K562 (cell line): Measurements from ENCODE around the gene ZNF646. TPM values are rescaled to one million over a fixed set of nuclear protein-coding genes. Genes with fewer than 3 reads are reported as not detected.
A peak's percentile ranks its signal among the peaks of the same experiment; 100 is the strongest.

Experiments used
- BDP1 ChIP-seq: IDR thresholded peaks from 3 replicates; pipeline ENCODE4 v1.6.1; 2011; ENCODE audit not compliant: insufficient read length, insufficient read depth
- CBX2 ChIP-seq: fragments of 200-600 bp; sonication (generic); IDR thresholded peaks from one replicate; pipeline ENCODE4 v1.6.1; 2012; ENCODE audit warnings: mild to moderate bottlenecking, low read length, inconsistent platforms; ENCODE audit not compliant: insufficient read depth, poor library complexity, severe bottlenecking
- DMBX1 ChIP-seq: fragments of 250-450 bp; sonication (Bioruptor Pico); IDR thresholded peaks from 2 replicates; pipeline ENCODE4 v1.8.0; 2022; ENCODE audit warnings: inconsistent platforms, mild to moderate bottlenecking, moderate library complexity, borderline replicate concordance
- GABPB1 ChIP-seq: sonication (generic); formaldehyde crosslinking; IDR thresholded peaks from 2 replicates; pipeline ENCODE4 v1.8.0; 2022; ENCODE audit warnings: mild to moderate bottlenecking, missing genetic modification reagents
- JUNB ChIP-seq: fragments of 450-650 bp; formaldehyde crosslinking; conservative IDR thresholded peaks from 2 replicates; pipeline ENCODE4 v1.4.0; 2020; ENCODE audit warnings: mild to moderate bottlenecking
- KDM5B ChIP-seq: fragments of 200-600 bp; sonication (generic); IDR thresholded peaks from 2 replicates; pipeline ENCODE4 v1.6.1; 2012; ENCODE audit warnings: low read depth, mild to moderate bottlenecking, moderate library complexity, low read length, control low read depth, inconsistent platforms; ENCODE audit not compliant: insufficient replicate concordance
- KHSRP ChIP-seq: fragments of 450-650 bp; IDR thresholded peaks from 2 replicates; pipeline ENCODE4 v1.6.1; 2017
- LCOR ChIP-seq: sonication (generic); formaldehyde crosslinking; IDR thresholded peaks from 2 replicates; pipeline ENCODE4 v1.8.0; 2022; ENCODE audit warnings: mild to moderate bottlenecking, missing genetic modification reagents
- NFIX ChIP-seq: fragments of 250-450 bp; sonication (Bioruptor Pico); IDR thresholded peaks from 2 replicates; pipeline ENCODE4 v1.4.0; 2020; ENCODE audit warnings: low read depth, mild to moderate bottlenecking, moderate library complexity
- NONO ChIP-seq, 2 experiments: fragments of 200-400 bp in 1 of 2; fragments of 450-650 bp in 1 of 2; formaldehyde crosslinking in 1 of 2; IDR thresholded peaks; 2 replicates each; pipeline ENCODE4 v1.6.1; 2017; ENCODE audit warnings: low read depth in 2 of 2, mild to moderate bottlenecking in 2 of 2, moderate library complexity in 2 of 2, low read length in 1 of 2
- PHF20 ChIP-seq: fragments of 450-650 bp; IDR thresholded peaks from 2 replicates; pipeline ENCODE4 v1.6.1; 2018; ENCODE audit not compliant: partially characterized antibody
- PURB ChIP-seq: sonication (generic); formaldehyde crosslinking; IDR thresholded peaks from 2 replicates; pipeline ENCODE4 v1.9.0; 2021; ENCODE audit warnings: low read depth, mild to moderate bottlenecking, missing genetic modification reagents
- SMARCC2 ChIP-seq: fragments of 450-650 bp; IDR thresholded peaks from 2 replicates; pipeline ENCODE4 v1.6.1; 2017; ENCODE audit warnings: antibody characterized with exemption, moderate library complexity, mild to moderate bottlenecking, low read depth
- TEAD1 ChIP-seq, 2 experiments: fragments of 450-650 bp in 1 of 2; sonication (generic) in 1 of 2; formaldehyde crosslinking; IDR thresholded peaks; 2 replicates each; pipeline versions ENCODE4 v1.4.0 to v1.8.0; 2020 to 2022; ENCODE audit warnings: mild to moderate bottlenecking in 2 of 2, missing genetic modification reagents in 1 of 2
- WHSC1 ChIP-seq: IDR thresholded peaks from one replicate; pipeline ENCODE4 v1.6.1; 2012; ENCODE audit warnings: low read length, control low read depth, inconsistent platforms
- XRCC3 ChIP-seq: fragments of 450-650 bp; IDR thresholded peaks from 2 replicates; pipeline ENCODE4 v1.6.1; 2017; ENCODE audit warnings: mild to moderate bottlenecking, moderate library complexity
- ZBED1 ChIP-seq: IDR thresholded peaks from 2 replicates; pipeline ENCODE4 v1.6.1; 2014
- ZEB2 ChIP-seq: fragments of 450-650 bp; IDR thresholded peaks from 2 replicates; pipeline ENCODE4 v1.6.1; 2016
- ZNF143 ChIP-seq: sonication (generic); formaldehyde crosslinking; IDR thresholded peaks from 2 replicates; pipeline ENCODE4 v1.9.0; 2022; ENCODE audit warnings: mild to moderate bottlenecking, missing genetic modification reagents
- ZNF707 ChIP-seq: fragments of 250-450 bp; sonication (Bioruptor Pico); conservative IDR thresholded peaks from 2 replicates; pipeline ENCODE4 v1.8.0; 2022; ENCODE audit warnings: inconsistent platforms, mild to moderate bottlenecking, moderate library complexity
- ZNF830 ChIP-seq: fragments of 250-450 bp; sonication (Bioruptor Pico); IDR thresholded peaks from 2 replicates; pipeline ENCODE4 v1.5.0; 2021; ENCODE audit warnings: mild to moderate bottlenecking
- polyA plus RNA-seq, 8 experiments: library from polyadenylated mRNA; depleted of rRNA in 4 of 8; stranded (reverse) in 5 of 8; unstranded in 3 of 8; fragments of >200 nt; fragmentation: Nextera tagmentation in 2 of 8; fragmentation: Illumina TruSeq in 1 of 8; extraction: Ambion mirVana in 2 of 8; extraction: Trizol in 1 of 8; gene quantifications; 2 replicates each; pipeline versions ENCODE4 v1.2.1 to v1.2.3, GENCODE V29; 2011 to 2014; ENCODE audit warnings: inconsistent platforms in 1 of 8, missing spikeins in 1 of 8
- total RNA-seq, 7 experiments: library from RNA; depleted of rRNA in 6 of 7; stranded (reverse); fragments of >200 nt in 6 of 7; fragmentation: Illumina TruSeq in 2 of 7; extraction: Trizol in 2 of 7; gene quantifications; 2 replicates each; pipeline versions ENCODE4 v1.2.1 to v1.2.3, GENCODE V29; 2011 to 2021; ENCODE audit warnings: low replicate concordance in 1 of 7
- TF ChIP-seq, protein P1 (sequence below): sonication (generic); formaldehyde crosslinking; IDR thresholded peaks from 2 replicates; pipeline ENCODE4 v1.8.0; 2022; ENCODE audit warnings: missing genetic modification reagents, mild to moderate bottlenecking, borderline replicate concordance
- TF ChIP-seq, protein P2 (sequence below): fragments of 200-800 bp; sonication (Bioruptor generic); IDR thresholded peaks from 2 replicates; pipeline ENCODE4 v1.6.1; 2016; ENCODE audit warnings: missing genetic modification characterization, missing compliant biosample characterization
- TF ChIP-seq, protein P3 (sequence below), 2 experiments: fragments of 250-450 bp in 1 of 2; fragments of 450-650 bp in 1 of 2; sonication (Bioruptor Pico) in 1 of 2; IDR thresholded peaks; 2 replicates each; pipeline versions ENCODE4 v1.6.1 to v1.8.0; 2016 to 2021; ENCODE audit warnings: mild to moderate bottlenecking in 2 of 2, moderate library complexity in 2 of 2, missing compliant biosample characterization in 1 of 2, missing genetic modification characterization in 1 of 2

The ZNF646 gene
- total and polyA plus RNA-seq, 9 of the 15 experiments (the other 6 are each of a cell fraction or from before 2014, with no cell fraction given): 0.08 to 20.6 (median 8.0) TPM

DNA sequence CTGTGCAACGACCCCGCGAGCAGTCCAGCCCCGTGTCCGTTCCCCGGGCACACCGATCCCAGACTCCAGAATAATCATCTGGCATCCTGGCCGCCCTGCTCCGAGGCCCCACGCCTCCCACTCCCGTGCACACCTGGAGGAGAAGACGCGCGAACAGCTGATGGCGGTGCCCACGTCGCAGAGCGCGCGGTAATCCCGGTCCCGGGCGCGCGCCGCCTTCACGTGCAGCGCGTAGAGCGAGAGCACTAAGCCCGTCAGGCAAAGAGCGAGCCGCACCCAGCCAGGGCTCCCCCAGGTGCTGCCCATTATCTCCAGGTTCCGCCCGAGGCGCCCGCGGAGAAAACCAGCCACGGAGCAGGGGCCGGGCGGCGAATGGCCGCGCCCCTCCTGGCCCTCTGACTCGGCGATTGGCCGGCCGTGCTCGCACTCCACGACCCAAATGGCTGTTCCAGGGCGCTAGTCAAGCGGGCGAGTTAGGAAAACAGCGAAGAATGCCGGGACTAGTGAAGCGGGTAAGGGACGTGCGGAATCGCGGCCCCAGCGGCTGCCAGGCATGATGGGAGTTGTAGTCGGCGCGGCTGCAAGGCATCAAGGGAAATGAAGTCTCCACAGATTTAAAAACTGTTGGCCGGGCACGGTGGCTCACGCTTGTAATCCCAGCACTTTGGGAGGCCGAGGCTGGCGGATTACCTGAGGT is 20.4 kb downstream of the ZNF646 start, which contains the start of gene VKORC1 (continued):
- TF ChIP-seq CBX2 (no peak), DMBX1 (no peak; the same call in 1 of the 2 replicates), ZNF143 (CRISPR knock-in tag) (peak; percentile 94), ZNF707 (CRISPR knock-in tag) (no peak), WHSC1 (no peak), GABPB1 (peak; percentile 75), BDP1 (no peak), ZNF830 (CRISPR knock-in tag) (no peak), JUNB (CRISPR knock-in tag) (no peak), TEAD1 (CRISPR knock-in tag; IDR thresholded peaks at IDR 0.05) (peak in 1 of 2 experiments; percentile 85; a peak in 2 of 4 replicates), SMARCC2 (no peak), NONO (IDR thresholded peaks at IDR 0.05; ENCODE audit: low read depth in 2 of 2, low read length in 1 of 2) (no peak), PURB (CRISPR knock-in tag) (no peak), KHSRP (no peak), NFIX (CRISPR knock-in tag) (no peak), KDM5B (peak; percentile 76), LCOR (CRISPR knock-in tag) (no peak; the same call in 1 of the 2 replicates), ZEB2 (peak; percentile 83), PHF20 (no peak), XRCC3 (no peak), ZBED1 (no peak)
- TF ChIP-seq, protein P1, sequence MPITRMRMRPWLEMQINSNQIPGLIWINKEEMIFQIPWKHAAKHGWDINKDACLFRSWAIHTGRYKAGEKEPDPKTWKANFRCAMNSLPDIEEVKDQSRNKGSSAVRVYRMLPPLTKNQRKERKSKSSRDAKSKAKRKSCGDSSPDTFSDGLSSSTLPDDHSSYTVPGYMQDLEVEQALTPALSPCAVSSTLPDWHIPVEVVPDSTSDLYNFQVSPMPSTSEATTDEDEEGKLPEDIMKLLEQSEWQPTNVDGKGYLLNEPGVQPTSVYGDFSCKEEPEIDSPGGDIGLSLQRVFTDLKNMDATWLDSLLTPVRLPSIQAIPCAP: no peak
- TF ChIP-seq, protein P2, sequence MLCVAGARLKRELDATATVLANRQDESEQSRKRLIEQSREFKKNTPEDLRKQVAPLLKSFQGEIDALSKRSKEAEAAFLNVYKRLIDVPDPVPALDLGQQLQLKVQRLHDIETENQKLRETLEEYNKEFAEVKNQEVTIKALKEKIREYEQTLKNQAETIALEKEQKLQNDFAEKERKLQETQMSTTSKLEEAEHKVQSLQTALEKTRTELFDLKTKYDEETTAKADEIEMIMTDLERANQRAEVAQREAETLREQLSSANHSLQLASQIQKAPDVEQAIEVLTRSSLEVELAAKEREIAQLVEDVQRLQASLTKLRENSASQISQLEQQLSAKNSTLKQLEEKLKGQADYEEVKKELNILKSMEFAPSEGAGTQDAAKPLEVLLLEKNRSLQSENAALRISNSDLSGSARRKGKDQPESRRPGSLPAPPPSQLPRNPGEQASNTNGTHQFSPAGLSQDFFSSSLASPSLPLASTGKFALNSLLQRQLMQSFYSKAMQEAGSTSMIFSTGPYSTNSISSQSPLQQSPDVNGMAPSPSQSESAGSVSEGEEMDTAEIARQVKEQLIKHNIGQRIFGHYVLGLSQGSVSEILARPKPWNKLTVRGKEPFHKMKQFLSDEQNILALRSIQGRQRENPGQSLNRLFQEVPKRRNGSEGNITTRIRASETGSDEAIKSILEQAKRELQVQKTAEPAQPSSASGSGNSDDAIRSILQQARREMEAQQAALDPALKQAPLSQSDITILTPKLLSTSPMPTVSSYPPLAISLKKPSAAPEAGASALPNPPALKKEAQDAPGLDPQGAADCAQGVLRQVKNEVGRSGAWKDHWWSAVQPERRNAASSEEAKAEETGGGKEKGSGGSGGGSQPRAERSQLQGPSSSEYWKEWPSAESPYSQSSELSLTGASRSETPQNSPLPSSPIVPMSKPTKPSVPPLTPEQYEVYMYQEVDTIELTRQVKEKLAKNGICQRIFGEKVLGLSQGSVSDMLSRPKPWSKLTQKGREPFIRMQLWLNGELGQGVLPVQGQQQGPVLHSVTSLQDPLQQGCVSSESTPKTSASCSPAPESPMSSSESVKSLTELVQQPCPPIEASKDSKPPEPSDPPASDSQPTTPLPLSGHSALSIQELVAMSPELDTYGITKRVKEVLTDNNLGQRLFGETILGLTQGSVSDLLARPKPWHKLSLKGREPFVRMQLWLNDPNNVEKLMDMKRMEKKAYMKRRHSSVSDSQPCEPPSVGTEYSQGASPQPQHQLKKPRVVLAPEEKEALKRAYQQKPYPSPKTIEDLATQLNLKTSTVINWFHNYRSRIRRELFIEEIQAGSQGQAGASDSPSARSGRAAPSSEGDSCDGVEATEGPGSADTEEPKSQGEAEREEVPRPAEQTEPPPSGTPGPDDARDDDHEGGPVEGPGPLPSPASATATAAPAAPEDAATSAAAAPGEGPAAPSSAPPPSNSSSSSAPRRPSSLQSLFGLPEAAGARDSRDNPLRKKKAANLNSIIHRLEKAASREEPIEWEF (CRISPR knock-in tag): no peak
- TF ChIP-seq, protein P3, sequence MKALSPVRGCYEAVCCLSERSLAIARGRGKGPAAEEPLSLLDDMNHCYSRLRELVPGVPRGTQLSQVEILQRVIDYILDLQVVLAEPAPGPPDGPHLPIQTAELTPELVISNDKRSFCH (CRISPR knock-in tag; IDR thresholded peaks at IDR 0.05): no peak
- TF ChIP-seq, protein P3 (tag; IDR thresholded peaks at IDR 0.05): no peak
